H9 (cell line): ENCODE data around the gene TAF11L6. TPM values are rescaled to one million over a fixed set of nuclear protein-coding genes. Genes with fewer than 3 reads are reported as not detected.
"Not testable (repeated sequence)": the region's sequence is repeated elsewhere in the genome, so short reads cannot be mapped to it uniquely, and the experiment has no call there.

Experiments used
- DNase-seq: peaks from one replicate; pipeline ENCODE4 v3.0.0-alpha.2; 2017
- H2AFZ ChIP-seq: one replicate; pipeline ENCODE4 v1.6.1; 2013; ENCODE audit warnings: mild to moderate bottlenecking, low read length, control low read depth, moderate library complexity
- H2AK5ac ChIP-seq: 2 replicates; pipeline ENCODE4 v1.6.1; 2013; ENCODE audit warnings: low read length, control low read depth, mixed read lengths; ENCODE audit not compliant: insufficient read length
- H2BK120ac ChIP-seq: one replicate; pipeline ENCODE4 v1.6.1; 2013; ENCODE audit warnings: low read depth, mild to moderate bottlenecking, low read length, control low read depth, inconsistent platforms; ENCODE audit not compliant: poor library complexity, severe bottlenecking
- H2BK12ac ChIP-seq: 2 replicates; pipeline ENCODE4 v1.6.1; 2013; ENCODE audit warnings: low read length, control low read depth, mixed read lengths, low read depth; ENCODE audit not compliant: insufficient read length
- H2BK15ac ChIP-seq: 2 replicates; pipeline ENCODE4 v1.6.1; 2013; ENCODE audit warnings: low read depth, low read length, control low read depth
- H2BK20ac ChIP-seq: one replicate; pipeline ENCODE4 v1.6.1; 2013; ENCODE audit warnings: low read depth, mild to moderate bottlenecking, low read length, control low read depth, inconsistent platforms; ENCODE audit not compliant: poor library complexity, severe bottlenecking
- H2BK5ac ChIP-seq: 2 replicates; pipeline ENCODE4 v1.6.1; 2013; ENCODE audit warnings: low read length, control low read depth, mixed read lengths; ENCODE audit not compliant: insufficient read length
- H3K14ac ChIP-seq: 2 replicates; pipeline ENCODE4 v1.6.1; 2013; ENCODE audit warnings: low read length, control low read depth; ENCODE audit not compliant: insufficient read depth
- H3K18ac ChIP-seq: 2 replicates; pipeline ENCODE4 v1.6.1; 2013; ENCODE audit warnings: low read depth, mild to moderate bottlenecking, mixed read lengths, low read length, control low read depth; ENCODE audit not compliant: insufficient read length
- H3K23ac ChIP-seq: 2 replicates; pipeline ENCODE4 v1.6.1; 2013; ENCODE audit warnings: low read length, control low read depth, mixed read lengths, low read depth; ENCODE audit not compliant: insufficient read length
- H3K23me2 ChIP-seq: 2 replicates; pipeline ENCODE4 v1.6.1; 2013; ENCODE audit warnings: low read depth, mild to moderate bottlenecking, mixed read lengths, low read length, control low read depth; ENCODE audit not compliant: insufficient read length, poor library complexity, severe bottlenecking
- H3K27ac ChIP-seq: 2 replicates; pipeline ENCODE4 v1.5.1; 2013; ENCODE audit warnings: low read length, control low read depth, mixed read lengths, low read depth; ENCODE audit not compliant: insufficient read length
- H3K27me3 ChIP-seq: 2 replicates; pipeline ENCODE4 v1.6.1; 2013; ENCODE audit warnings: low read length, control low read depth, inconsistent platforms; ENCODE audit not compliant: insufficient read depth
- H3K4ac ChIP-seq: 2 replicates; pipeline ENCODE4 v1.6.1; 2013; ENCODE audit warnings: low read depth, mild to moderate bottlenecking, control low read depth, inconsistent platforms, low read length, moderate library complexity
- H3K4me1 ChIP-seq: 2 replicates; pipeline ENCODE4 v1.6.1; 2013; ENCODE audit warnings: low read length, control low read depth, inconsistent platforms; ENCODE audit not compliant: insufficient read depth
- H3K4me2 ChIP-seq: 2 replicates; pipeline ENCODE4 v1.6.1; 2013; ENCODE audit warnings: low read length, control low read depth, mixed read lengths; ENCODE audit not compliant: insufficient read length, insufficient read depth
- H3K56ac ChIP-seq: 2 replicates; pipeline ENCODE4 v1.6.1; 2013; ENCODE audit warnings: low read depth, mild to moderate bottlenecking, mixed read lengths, low read length, control low read depth; ENCODE audit not compliant: insufficient read length
- H3K79me1 ChIP-seq: 2 replicates; pipeline ENCODE4 v1.6.1; 2013; ENCODE audit warnings: low read depth, mild to moderate bottlenecking, moderate library complexity, low read length, control low read depth, inconsistent platforms; ENCODE audit not compliant: insufficient read depth, poor library complexity, severe bottlenecking
- H3K79me2 ChIP-seq: 2 replicates; pipeline ENCODE4 v1.6.1; 2013; ENCODE audit warnings: low read length, control low read depth, inconsistent platforms; ENCODE audit not compliant: insufficient read depth
- H3K9ac ChIP-seq: 2 replicates; pipeline ENCODE4 v1.6.1; 2013; ENCODE audit warnings: low read length, control low read depth, mixed read lengths; ENCODE audit not compliant: insufficient read length; ENCODE audit errors: extremely low read depth
- H3K9me3 ChIP-seq: one replicate; pipeline ENCODE4 v1.6.1; 2013; ENCODE audit warnings: low read depth, low read length, inconsistent platforms; ENCODE audit not compliant: control insufficient read depth
- H3T11ph ChIP-seq: one replicate; pipeline ENCODE4 v1.6.1; 2013; ENCODE audit warnings: mild to moderate bottlenecking, low read length, control low read depth, inconsistent platforms
- H4K20me1 ChIP-seq: one replicate; pipeline ENCODE4 v1.6.1; 2013; ENCODE audit not compliant: control insufficient read depth, insufficient read length, insufficient read depth
- H4K5ac ChIP-seq: 2 replicates; pipeline ENCODE4 v1.6.1; 2013; ENCODE audit warnings: low read depth, mild to moderate bottlenecking, mixed read lengths, low read length, control low read depth; ENCODE audit not compliant: insufficient read length
- H4K8ac ChIP-seq: replicated peaks from 2 replicates; pipeline ENCODE4 v1.6.1; 2013; ENCODE audit warnings: low read length, control low read depth, mixed read lengths, low read depth; ENCODE audit not compliant: insufficient read length
- H4K91ac ChIP-seq: 2 replicates; pipeline ENCODE4 v1.6.1; 2013; ENCODE audit warnings: low read depth, mild to moderate bottlenecking, moderate library complexity, mixed read lengths, low read length, control low read depth; ENCODE audit not compliant: insufficient read length
- H3K27ac Mint-ChIP-seq, 3 experiments: 2 replicates in 2 of 3; 3 replicates in 1 of 3; pipeline ENCODE4 v1.8.0; 2020 to 2021; ENCODE audit warnings: mixed read lengths in 3 of 3, mild to moderate bottlenecking in 1 of 3, moderate library complexity in 1 of 3
- H3K27me3 Mint-ChIP-seq: 2 replicates; pipeline ENCODE4 v1.8.0; 2021; ENCODE audit warnings: low read depth, mild to moderate bottlenecking, moderate library complexity, mixed read lengths
- H3K36me3 Mint-ChIP-seq, 3 experiments: 2 replicates in 2 of 3; 3 replicates in 1 of 3; pipeline ENCODE4 v1.8.0; 2020 to 2021; ENCODE audit warnings: low read depth in 3 of 3, mixed read lengths in 3 of 3; ENCODE audit not compliant: insufficient read depth in 1 of 3
- H3K4me1 Mint-ChIP-seq, 2 experiments: 2 replicates each; pipeline ENCODE4 v1.8.0; 2020; ENCODE audit warnings: mixed read lengths in 2 of 2
- H3K4me3 Mint-ChIP-seq, 2 experiments: 2 replicates in 1 of 2; 3 replicates in 1 of 2; pipeline ENCODE4 v1.8.0; 2020 to 2021; ENCODE audit warnings: mild to moderate bottlenecking in 2 of 2, mixed read lengths in 2 of 2, moderate library complexity in 1 of 2
- H3K9me3 Mint-ChIP-seq, 2 experiments: 2 replicates in 1 of 2; 3 replicates in 1 of 2; pipeline ENCODE4 v1.8.0; 2020; ENCODE audit warnings: mild to moderate bottlenecking in 2 of 2, mixed read lengths in 2 of 2, moderate library complexity in 1 of 2
- WGBS: extraction: QIAGEN DNeasy Blood & Tissue Kit; methylation state at CpG from one replicate; pipeline ENCODE4 v1.1.7; 2013; ENCODE audit warnings: missing lambda C conversion rate, low lambda C conversion rate, mixed read lengths; ENCODE audit not compliant: insufficient read length; ENCODE audit errors: extremely low coverage; 5-methylcytosine and 5-hydroxymethylcytosine counted together
- long read RNA-seq: library from polyadenylated mRNA; unstranded; transcript quantifications from one replicate; pipeline ENCODE4 v2.0.0, GENCODE V29; 2020
- total RNA-seq: library from RNA; stranded (reverse); gene quantifications from 2 replicates; pipeline ENCODE4 v1.2.1, GENCODE V29; 2021

Gene TAF11L6
- not detected in 2 replicates for total RNA-seq
- long read RNA-seq, result 0 reads

GRCh38 chr5:17528369-17528768 lies at the start of gene TAF11L6:
TAF11L6 (plus strand) TSS chr5:17528669.
- no CpG with 5 or more reads among the region's 15 CpGs for WGBS
- DNase-seq, H2BK120ac ChIP-seq, H3K4me2 ChIP-seq, H3K36me3 Mint-ChIP-seq, H2AK5ac ChIP-seq, H2AFZ ChIP-seq, H2BK15ac ChIP-seq, H3K4me1 ChIP-seq, H3K9me3 ChIP-seq, H4K8ac ChIP-seq, H3K4me1 Mint-ChIP-seq, H3K27me3 Mint-ChIP-seq, H2BK20ac ChIP-seq, H2BK5ac ChIP-seq, H3K27ac ChIP-seq, H3K79me1 ChIP-seq, H4K5ac ChIP-seq, H3K9ac ChIP-seq, H3K18ac ChIP-seq, H3K4ac ChIP-seq, H3K27me3 ChIP-seq, H3K4me3 Mint-ChIP-seq, H3T11ph ChIP-seq, H4K20me1 ChIP-seq, H3K23me2 ChIP-seq, H3K14ac ChIP-seq, H3K79me2 ChIP-seq, H3K56ac ChIP-seq, H4K91ac ChIP-seq, H3K9me3 Mint-ChIP-seq, H2BK12ac ChIP-seq, H3K27ac Mint-ChIP-seq, H3K23ac ChIP-seq: not testable (repeated sequence)
